Endothelial cell of umbilical vein (primary cell): ENCODE data around the gene GCLC. TPM values are rescaled to one million over a fixed set of nuclear protein-coding genes. Genes with fewer than 3 reads are reported as not detected.

ENCODE experiments used
- BruUV-seq: library from RNA; stranded (reverse); fragments of 400-500 nt; replicated peaks from 2 replicates; lab custom pipeline; 2021; lab: Mats Ljungman, UMichigan
- CTCF ChIA-PET: fragments of 300-600, 350-600 bp; sonication (Branson Sonifier 250); formaldehyde crosslinking; loops from one replicate; lab custom pipeline; 2021; ENCODE audit warnings: antibody characterized with exemption, inconsistent platforms; lab: Charles Lee
- POLR2A ChIA-PET: fragments of 300-600, 350-600 bp; sonication (Branson Sonifier 250); formaldehyde crosslinking; loops from one replicate; lab custom pipeline; 2021; ENCODE audit warnings: antibody characterized with exemption, inconsistent platforms; lab: Charles Lee
- DNase-seq: peaks from one replicate; pipeline ENCODE4 v3.0.0-alpha.2; 2011; ENCODE audit warnings: low read depth, low spot score
- FAIRE-seq: peaks from 2 replicates; lab custom pipeline; 2011; peaks lifted over from hg19 to GRCh38; lab: Jason Lieb, UNC
- H2AFZ ChIP-seq: 2 replicates; pipeline ENCODE4 v1.6.0; 2012; ENCODE audit warnings: low read depth, low read length, control low read depth, inconsistent platforms
- H3K27ac ChIP-seq: 2 replicates; pipeline ENCODE4 v1.5.1; 2011; ENCODE audit warnings: low read depth, mild to moderate bottlenecking, control low read depth, low read length, moderate library complexity; ENCODE audit not compliant: insufficient read depth
- H3K27me3 ChIP-seq, 2 experiments: 2 replicates each; pipeline versions ENCODE4 v1.6.0 to v1.6.1; 2011; ENCODE audit warnings: low read length in 2 of 2, mixed read lengths in 1 of 2; ENCODE audit not compliant: control insufficient read depth in 2 of 2, insufficient read depth in 2 of 2
- H3K36me3 ChIP-seq, 2 experiments: 2 replicates in 1 of 2; 3 replicates in 1 of 2; pipeline ENCODE4 v1.5.1; 2011; ENCODE audit warnings: low read length in 2 of 2, mild to moderate bottlenecking in 1 of 2, moderate library complexity in 1 of 2; ENCODE audit not compliant: control insufficient read depth in 2 of 2, insufficient read depth in 2 of 2; ENCODE audit errors: extremely low read depth in 1 of 2
- H3K4me1 ChIP-seq: 3 replicates; pipeline ENCODE4 v1.5.1; 2011; ENCODE audit warnings: mild to moderate bottlenecking, low read length; ENCODE audit not compliant: control insufficient read depth, insufficient read depth; ENCODE audit errors: extremely low read depth
- H3K4me2 ChIP-seq: 2 replicates; pipeline ENCODE4 v1.6.1; 2011; ENCODE audit warnings: low read length, control low read depth, mixed read lengths; ENCODE audit not compliant: insufficient read depth
- H3K4me3 ChIP-seq, 3 experiments: fragments of 200-600 bp in 1 of 3; sonication (generic), shearing (Covaris generic) in 1 of 3; replicated peaks in 1 of 3; 2 replicates each; pipeline ENCODE4 v1.5.1; 2011 to 2016; ENCODE audit warnings: control low read depth in 3 of 3, low read length in 3 of 3, mild to moderate bottlenecking in 2 of 3, inconsistent platforms in 1 of 3, low read depth in 1 of 3, moderate library complexity in 1 of 3; ENCODE audit not compliant: insufficient read depth in 1 of 3
- H3K79me2 ChIP-seq: 2 replicates; pipeline ENCODE4 v1.6.0; 2012; ENCODE audit warnings: low read length, inconsistent platforms; ENCODE audit not compliant: control insufficient read depth, insufficient read depth
- H3K9ac ChIP-seq: replicated peaks from 2 replicates; pipeline ENCODE3; 2011; ENCODE audit warnings: low read length, control low read depth; ENCODE audit not compliant: insufficient read depth; ENCODE audit errors: extremely low read depth
- H3K9me1 ChIP-seq: replicated peaks from 3 replicates; pipeline ENCODE4 v1.6.0; 2011; ENCODE audit warnings: mild to moderate bottlenecking, low read length; ENCODE audit not compliant: control insufficient read depth, insufficient read depth; ENCODE audit errors: extremely low read depth
- H3K9me3 ChIP-seq: replicated peaks from 2 replicates; pipeline ENCODE4 v1.5.1; 2012; ENCODE audit warnings: low read length, inconsistent platforms; ENCODE audit not compliant: control insufficient read depth, insufficient read depth
- H4K20me1 ChIP-seq: replicated peaks from 2 replicates; pipeline ENCODE3; 2011; ENCODE audit warnings: mild to moderate bottlenecking, low read length; ENCODE audit not compliant: control insufficient read depth, insufficient read depth; ENCODE audit errors: extremely low read depth
- CTCF ChIP-seq, 2 donors: IDR thresholded peaks; 1 replicate in 1 of 2; 2 replicates in 1 of 2; pipeline ENCODE4 v1.5.1; 2011; ENCODE audit warnings: low read length in 2 of 2, mild to moderate bottlenecking in 2 of 2, moderate library complexity in 2 of 2, control low read depth in 1 of 2, inconsistent platforms in 1 of 2, low read depth in 1 of 2; ENCODE audit not compliant: insufficient read depth in 1 of 2; ENCODE audit errors: extremely low read depth in 1 of 2
- EZH2 ChIP-seq: IDR thresholded peaks from 2 replicates; pipeline ENCODE4 v1.6.1; 2012; ENCODE audit warnings: borderline replicate concordance, low read depth, mild to moderate bottlenecking, moderate library complexity, low read length, inconsistent platforms; ENCODE audit not compliant: severe bottlenecking
- FOS ChIP-seq: IDR thresholded peaks from 2 replicates; pipeline ENCODE4 v1.6.1; 2011; ENCODE audit warnings: mild to moderate bottlenecking, low read length, moderate library complexity, borderline replicate concordance; ENCODE audit not compliant: insufficient read depth
- GATA2 ChIP-seq: IDR thresholded peaks from 2 replicates; pipeline ENCODE4 v1.7.0; 2011; ENCODE audit warnings: low read depth, mild to moderate bottlenecking, moderate library complexity, mixed read lengths, low read length; ENCODE audit not compliant: insufficient read length, insufficient read depth
- JUN ChIP-seq: IDR thresholded peaks from 2 replicates; pipeline ENCODE4 v1.6.1; 2011; ENCODE audit warnings: borderline replicate concordance, low read depth; ENCODE audit not compliant: insufficient read length, insufficient read depth
- MYC ChIP-seq: IDR thresholded peaks from one replicate; pipeline ENCODE4 v1.6.1; 2011; ENCODE audit warnings: mild to moderate bottlenecking, low read depth, low read length
- POLR2A ChIP-seq: IDR thresholded peaks from 2 replicates; pipeline ENCODE4 v1.6.1; 2012; ENCODE audit warnings: low read depth, mild to moderate bottlenecking, control low read depth, low read length
- POLR2AphosphoS5 ChIP-seq: IDR thresholded peaks from 2 replicates; pipeline ENCODE4 v1.6.1; 2012; ENCODE audit warnings: low read depth, mild to moderate bottlenecking, control low read depth, low read length, moderate library complexity; ENCODE audit not compliant: insufficient read depth
- dilution Hi-C: fragments of 300-500 bp; cut with MboI; formaldehyde crosslinking; loops from one replicate; pipeline ENCODE4 v1.15.0; 2019; ENCODE audit warnings: low sequenced_read_pairs; ENCODE audit not compliant: extremely low pct_ligation_motif_present
- intact Hi-C: fragments of 100-400 bp; cut with micrococcal nuclease; formaldehyde crosslinking; loops from one replicate; pipeline ENCODE4 v1.10.0; 2022
- polyA plus RNA-seq, 4 experiments: library from polyadenylated mRNA; depleted of rRNA in 3 of 4; stranded (reverse) in 3 of 4; unstranded in 1 of 4; fragments of >200 nt; gene quantifications; 2 replicates each; pipeline versions ENCODE4 v1.2.1 to v1.2.3, GENCODE V29; 2011 to 2012; ENCODE audit warnings: missing spikeins in 1 of 4
- total RNA-seq: library from RNA; stranded (reverse); gene quantifications from 2 replicates; pipeline ENCODE4 v1.2.3, GENCODE V29; 2021
- TF ChIP-seq, protein P1 (sequence below): IDR thresholded peaks from 2 replicates; pipeline ENCODE4 v1.6.1; 2011; ENCODE audit not compliant: insufficient read depth, insufficient read length

The GCLC gene
- total and polyA plus RNA-seq, 2 donors (not counting 3 experiments of a cell fraction or from before 2014, with no cell fraction given): 7.3 to 22.8 TPM

DNA sequence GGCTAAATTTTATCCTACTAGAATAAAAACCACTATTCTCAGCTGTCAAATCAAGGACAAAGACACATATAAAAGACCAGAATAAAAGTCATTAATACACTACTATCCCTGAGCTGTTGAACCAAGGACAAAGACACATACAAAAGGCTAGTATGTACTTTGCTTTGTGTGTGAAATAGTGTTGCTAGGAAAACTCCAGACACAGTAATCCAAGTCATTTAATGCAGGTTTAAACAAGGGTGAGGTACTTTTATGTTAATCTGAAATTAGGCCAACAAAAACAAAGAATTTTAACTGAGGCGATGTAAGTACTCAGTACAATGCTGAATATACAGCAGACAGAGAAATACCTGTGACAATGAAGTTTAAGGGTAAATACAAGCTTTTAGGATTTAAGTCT lies 18.9 kb downstream of the GCLC start:
- dilution Hi-C loops (no loop called here), intact Hi-C loops (no loop called here)
- Histone ChIP-seq H3K4me2 (no peak overlapping the region), H3K4me3 (no peak overlapping the region), H3K9me1 (no peaks in the 10 kb centered on the region), H2AFZ (no peak overlapping the region), H4K20me1 (no peaks in the 10 kb centered on the region), H3K79me2 (peaks cover 3% of the 10 kb centered on the region), H3K4me1 (peaks cover 13% of the 10 kb centered on the region), H3K9me3 (no peaks in the 10 kb centered on the region), H3K27me3 (no peaks in the 10 kb centered on the region), H3K27ac (no peak overlapping the region), H3K36me3 (no peaks in the 10 kb centered on the region), H3K9ac (no peak overlapping the region)
- ChIA-PET CTCF (interaction anchor here (0.6 to 1.2 kb wide), 2 partner anchors 14 to 33 kb away, joined by 3 to 4 read pairs; no protein-coding TSS in a partner anchor), POLR2A (no interaction called here)
- no peak for FAIRE-seq
- DNase-seq: no peak
- no TSS peak for BruUV-seq
- TF ChIP-seq GATA2 (no peak), POLR2AphosphoS5 (no peak), POLR2A (no peak), MYC (no peak), EZH2 (no peak), FOS (no peak), JUN (no peak), CTCF (IDR thresholded peaks at IDR 0.05; ENCODE audit: extremely low read depth in 1 of 2, insufficient read depth in 1 of 2, low read depth in 1 of 2, low read length in 2 of 2) (no peak)
- TF ChIP-seq, protein P1, sequence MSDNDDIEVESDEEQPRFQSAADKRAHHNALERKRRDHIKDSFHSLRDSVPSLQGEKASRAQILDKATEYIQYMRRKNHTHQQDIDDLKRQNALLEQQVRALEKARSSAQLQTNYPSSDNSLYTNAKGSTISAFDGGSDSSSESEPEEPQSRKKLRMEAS: no peak
